Measurements from ENCODE around the gene MTCH1.

The MTCH1 gene

DNA sequence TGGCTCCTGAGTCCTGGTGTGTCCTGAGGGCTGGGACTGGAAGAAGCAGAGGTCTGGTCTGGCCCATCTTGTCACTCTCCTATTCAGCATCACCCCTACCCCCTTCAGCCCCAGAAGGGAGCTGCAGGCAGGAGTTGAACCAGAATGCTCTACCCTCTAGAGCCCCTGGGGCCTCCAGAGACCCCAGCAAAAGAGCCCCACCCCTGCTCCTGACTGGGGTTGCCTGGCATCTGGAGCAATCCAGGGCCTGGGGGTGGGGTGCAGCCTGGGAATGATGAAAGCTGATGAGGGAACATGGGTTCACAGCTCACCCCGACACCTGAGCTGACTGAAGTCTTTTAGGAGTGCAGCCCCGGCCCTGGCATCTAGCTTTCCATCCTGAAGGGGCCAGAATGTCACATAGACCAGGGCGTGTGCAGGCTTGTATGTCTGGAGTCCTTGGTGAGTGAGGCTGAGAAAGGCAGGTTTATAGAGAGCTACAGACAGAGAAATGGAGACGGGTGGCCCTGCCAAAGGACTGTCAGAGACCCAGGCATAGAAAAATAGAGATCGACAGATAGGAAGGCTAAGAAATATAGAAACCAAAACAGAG, 31.7 kb upstream of the MTCH1 start:
- no peak for DNase-seq (ENCODE audit: low read depth in 4 of 4, low spot score in 1 of 4)

DNA sequence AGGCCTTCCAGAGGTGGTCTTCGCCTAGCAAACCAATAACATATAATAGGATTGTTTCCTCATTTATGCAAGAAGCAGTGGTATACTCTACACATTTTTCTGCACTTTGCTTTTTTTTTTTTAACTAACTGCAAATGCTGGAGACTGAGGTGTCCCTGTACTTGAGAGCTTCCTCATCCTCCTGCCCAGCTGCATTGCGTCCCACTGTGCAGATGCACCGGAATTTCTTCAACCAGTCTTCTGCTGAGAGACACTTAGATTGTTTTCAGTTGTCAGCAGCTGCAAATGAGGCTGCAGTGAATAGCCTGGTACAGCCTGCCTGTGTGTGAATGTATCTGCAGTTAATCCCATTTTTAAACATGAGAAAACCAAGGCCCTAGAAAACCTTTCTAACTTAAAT, 31.0 kb upstream of the MTCH1 start:
- no peak for DNase-seq (ENCODE audit: low read depth in 4 of 4, low spot score in 1 of 4)

DNA sequence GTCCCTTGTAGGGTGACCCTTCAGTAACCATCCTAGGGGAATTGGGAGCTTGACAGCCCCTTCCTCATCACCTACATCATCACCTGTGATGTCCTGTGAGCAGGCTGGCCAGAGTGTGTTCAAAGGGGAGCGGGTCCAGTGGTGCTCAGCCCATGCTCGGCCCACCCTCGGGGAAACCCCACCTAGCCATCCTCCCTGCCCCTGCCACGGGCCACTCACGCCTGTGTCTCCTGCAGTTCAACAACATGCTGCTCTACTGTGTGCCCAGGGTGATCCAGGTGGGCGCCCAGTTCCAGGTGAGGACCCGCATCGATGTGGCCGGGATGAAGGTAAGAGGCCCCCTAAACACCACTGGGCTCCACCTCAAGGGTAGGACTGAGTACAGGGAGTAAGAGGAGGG, 29.5 kb upstream of the MTCH1 start:
- DNase-seq (ENCODE audit: low read depth in 4 of 4, low spot score in 1 of 4): no peak

DNA sequence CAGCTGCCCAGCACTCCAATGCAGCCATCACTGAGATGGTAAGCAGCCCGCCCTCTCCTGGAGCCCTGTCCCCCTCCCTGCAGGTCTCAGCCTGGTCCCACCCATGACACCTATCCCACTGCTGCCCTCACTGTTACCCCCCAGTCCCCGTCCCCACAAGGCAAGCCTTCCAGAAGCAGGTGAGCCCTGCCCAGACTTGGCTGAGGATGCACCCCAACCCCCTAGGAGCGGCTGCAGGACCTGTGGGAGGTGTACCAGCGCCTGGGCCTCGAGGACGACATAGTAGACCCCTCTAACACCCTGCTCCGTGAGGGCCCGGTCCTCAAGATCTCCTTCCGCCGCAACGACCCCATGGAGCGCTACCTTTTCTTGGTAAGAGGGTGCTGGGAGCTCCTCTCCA, 28.7 kb upstream of the MTCH1 start:
- DNase-seq (ENCODE audit: low read depth in 4 of 4, low spot score in 1 of 4): no peak

DNA sequence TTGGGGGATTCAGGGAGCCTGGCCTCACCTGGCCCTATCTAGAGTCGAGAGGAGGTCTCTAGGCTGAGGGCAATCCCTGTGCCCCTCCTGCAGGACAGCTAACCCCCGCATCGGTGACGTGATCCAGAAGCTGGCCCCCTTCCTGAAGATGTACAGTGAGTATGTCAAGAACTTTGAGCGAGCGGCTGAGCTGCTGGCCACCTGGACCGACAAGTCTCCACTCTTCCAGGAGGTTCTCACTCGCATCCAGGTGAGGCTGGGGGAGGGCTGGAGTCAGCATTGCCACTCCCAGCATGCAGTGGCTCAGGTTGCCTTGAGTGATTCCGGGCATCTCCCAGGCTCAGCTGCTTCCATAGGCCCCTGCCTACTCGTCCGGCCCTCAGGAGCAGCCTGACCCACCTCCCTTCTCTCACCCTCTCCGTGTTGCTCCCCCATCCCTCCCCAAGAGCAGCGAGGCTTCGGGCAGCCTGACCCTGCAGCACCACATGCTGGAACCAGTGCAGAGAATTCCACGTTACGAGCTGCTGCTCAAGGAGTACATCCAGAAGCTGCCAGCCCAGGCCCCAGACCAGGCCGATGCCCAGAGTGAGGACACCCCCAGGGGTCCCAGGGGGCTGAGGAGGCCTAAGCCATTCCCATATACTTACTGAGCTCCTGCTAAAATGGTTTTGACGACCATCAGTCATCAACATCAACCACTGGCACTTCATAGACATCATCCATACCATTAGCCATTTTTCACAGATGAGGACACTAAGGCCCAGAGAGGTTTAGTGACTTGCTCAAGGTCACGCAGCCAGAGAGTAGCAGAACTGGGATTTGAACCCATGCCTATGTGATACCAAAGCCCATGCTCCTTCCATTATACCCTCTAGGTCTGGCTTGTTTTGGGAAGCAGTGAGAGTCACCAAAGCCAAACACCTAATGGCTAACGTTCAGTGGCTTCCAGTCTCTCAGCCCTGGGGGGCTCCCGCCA, 27.8 kb upstream of the MTCH1 start:
- no peak for DNase-seq (ENCODE audit: low read depth in 4 of 4, low spot score in 1 of 4)

DNA sequence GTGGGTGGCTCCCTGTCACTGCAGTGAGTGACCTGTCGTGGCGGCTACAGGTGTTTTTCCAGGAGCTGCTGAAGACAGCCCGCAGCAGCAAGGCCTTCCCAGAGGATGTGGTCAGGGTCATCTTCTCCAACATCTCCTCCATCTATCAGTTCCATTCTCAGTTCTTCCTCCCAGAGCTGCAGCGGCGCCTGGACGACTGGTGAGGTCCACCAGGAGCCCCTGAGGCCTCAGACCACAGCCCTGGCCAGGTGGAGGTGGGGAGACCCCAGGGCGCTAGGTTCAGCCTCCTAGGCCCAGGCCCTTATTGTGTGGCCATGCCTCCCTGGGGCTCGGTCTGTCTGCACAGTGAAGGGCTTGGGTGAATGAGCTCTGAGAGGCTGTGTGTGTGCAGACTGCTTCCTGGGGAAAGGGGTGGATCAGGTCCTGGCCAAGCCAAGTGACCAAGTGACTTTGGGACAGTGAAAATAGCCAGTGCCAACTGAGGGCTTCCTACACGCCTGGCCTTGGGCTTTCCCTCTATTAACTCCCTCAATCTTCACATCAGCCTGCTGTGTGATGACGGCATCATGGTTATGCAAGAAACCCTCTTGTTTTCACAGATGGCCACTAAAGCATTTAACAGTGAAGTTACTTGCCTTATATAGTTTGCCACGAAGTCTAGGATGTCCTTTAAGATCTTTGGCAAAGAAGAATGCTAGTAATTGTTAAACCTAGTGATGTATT, 25.8 kb upstream of the MTCH1 start:
- DNase-seq (ENCODE audit: low read depth in 4 of 4, low spot score in 1 of 4): no peak

DNA sequence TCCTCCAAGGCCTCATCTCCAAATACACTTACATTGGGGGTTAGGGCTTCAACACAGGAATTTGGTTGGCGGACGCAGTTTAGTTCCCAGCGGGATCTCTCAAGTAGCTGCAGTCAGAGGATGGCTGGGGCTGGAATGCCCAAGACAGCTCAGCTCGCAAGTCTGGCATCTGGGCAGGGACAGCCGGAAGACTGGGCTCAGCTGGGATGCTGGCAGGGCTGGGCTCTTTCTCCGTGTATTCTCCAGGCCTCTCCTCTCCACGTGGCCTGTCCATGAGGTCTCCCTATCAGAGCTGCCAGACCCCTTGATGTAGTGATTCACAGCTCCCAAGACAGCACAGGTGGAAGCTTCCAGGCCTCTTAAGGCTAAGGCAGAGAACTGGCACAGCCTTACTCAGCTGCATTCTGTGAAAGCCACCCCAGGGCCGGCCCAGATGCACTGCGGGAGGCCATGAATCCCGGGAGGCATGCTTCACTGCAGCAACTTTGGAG, 24.5 kb upstream of the MTCH1 start:
- no peak for DNase-seq (ENCODE audit: low read depth in 4 of 4, low spot score in 1 of 4)

DNA sequence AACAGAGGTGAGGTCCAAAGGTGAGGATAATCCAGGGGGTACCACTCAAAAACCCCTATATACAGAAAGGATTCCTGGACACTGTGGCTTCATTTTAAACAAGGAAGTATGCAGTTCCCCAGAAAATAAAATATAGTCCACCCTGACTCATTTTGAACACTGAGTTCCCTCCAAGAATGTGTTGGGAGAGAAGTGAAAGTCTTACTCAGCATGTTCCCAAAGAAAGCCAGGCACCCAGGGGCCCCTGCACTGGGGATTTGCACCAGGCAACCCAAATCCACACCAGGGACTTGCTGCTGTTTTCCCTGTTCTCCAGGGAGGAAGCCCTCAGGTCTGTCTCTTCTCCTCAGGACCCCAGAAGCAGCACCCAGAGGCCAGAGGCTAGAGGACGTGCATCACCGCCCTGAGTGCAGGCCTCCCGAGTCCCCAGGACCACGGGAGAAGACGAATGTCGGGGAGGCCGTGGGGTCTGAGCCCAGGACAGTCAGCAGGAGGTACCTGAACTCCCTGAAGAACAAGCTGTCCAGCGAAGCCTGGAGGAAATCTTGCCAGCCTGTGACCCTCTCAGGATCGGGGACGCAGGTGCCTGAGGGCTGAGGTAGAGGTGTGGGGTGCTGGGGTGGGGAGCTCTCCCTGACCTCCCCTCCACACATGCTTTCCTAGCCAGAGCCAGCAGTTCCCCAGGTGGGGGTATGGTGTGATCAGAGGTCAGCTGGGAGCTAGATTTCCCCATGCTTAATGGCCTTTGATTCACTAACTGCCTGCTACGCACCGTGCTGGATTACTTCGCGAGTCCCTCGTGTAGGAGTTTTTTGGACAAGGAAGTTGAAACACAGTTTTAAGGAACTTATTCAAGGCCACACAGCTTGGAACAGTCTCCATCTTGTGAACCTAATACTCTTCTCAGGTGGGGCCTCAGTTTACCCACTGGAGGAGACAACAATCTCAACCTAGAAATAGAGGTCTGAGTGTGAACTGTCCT, 22.8 kb upstream of the MTCH1 start:
- no peak for DNase-seq (ENCODE audit: low read depth in 4 of 4, low spot score in 1 of 4)

DNA sequence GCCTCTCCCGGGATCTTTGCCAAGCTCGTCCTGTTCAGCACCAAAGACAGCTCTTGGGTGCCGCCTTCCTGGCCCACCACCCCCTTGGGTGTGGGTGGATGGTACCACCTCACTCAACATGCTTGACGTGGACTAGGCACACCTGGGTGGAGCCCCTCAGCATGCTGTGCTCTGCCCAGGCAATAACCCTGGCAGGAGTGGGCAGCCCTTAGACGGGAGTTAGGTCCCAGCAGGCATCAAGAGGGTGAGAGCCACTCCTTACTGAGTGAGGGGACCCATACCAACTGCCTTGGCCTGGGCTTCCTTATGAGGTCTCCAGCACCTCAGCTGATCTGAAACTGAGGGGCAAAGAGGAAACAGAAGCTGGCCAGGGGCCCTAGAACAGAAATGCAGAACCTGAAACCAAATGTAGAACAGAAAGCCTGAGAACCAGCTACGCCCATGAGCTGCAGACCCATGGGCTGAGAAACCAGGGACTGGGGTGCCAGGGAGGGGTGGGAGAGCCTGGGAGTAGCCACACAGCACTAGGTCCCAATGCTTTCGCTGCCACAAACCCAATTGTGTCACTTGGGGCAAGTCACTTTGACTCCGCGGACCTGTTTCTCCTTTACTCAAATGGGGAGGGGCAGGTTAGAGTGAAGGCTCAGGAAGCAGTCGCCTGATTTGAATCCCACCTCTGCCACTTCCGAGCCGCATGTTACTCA, 21.5 kb upstream of the MTCH1 start:
- DNase-seq (ENCODE audit: low read depth in 4 of 4, low spot score in 1 of 4): no peak

DNA sequence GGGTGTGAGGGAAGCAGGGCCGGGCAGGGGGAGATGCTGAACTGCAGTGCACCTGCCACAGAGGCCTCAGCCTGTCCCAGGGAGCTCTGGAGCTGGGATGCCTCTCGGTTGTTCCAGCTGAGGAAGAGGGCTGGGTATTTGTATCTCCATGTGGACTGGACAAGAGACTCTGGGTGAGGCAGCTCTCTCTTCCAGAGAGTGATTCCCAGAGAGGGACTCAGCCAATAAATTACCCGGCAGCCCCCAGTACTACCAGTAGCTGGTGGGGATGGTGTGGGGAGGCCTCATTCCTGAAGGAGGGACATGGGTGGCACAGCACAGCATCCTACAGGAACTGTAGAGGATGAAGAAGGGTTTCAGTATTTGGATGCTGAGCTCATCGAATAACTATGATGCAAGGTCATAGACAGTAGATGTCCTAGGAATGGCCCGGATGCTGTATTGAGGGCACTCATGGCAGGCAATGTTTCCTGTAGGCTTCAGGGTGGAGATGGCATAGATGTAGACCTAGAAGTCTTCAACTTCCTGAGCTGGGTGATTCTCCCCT, 20.9 kb upstream of the MTCH1 start:
- DNase-seq (ENCODE audit: low read depth in 4 of 4, low spot score in 1 of 4): no peak

DNA sequence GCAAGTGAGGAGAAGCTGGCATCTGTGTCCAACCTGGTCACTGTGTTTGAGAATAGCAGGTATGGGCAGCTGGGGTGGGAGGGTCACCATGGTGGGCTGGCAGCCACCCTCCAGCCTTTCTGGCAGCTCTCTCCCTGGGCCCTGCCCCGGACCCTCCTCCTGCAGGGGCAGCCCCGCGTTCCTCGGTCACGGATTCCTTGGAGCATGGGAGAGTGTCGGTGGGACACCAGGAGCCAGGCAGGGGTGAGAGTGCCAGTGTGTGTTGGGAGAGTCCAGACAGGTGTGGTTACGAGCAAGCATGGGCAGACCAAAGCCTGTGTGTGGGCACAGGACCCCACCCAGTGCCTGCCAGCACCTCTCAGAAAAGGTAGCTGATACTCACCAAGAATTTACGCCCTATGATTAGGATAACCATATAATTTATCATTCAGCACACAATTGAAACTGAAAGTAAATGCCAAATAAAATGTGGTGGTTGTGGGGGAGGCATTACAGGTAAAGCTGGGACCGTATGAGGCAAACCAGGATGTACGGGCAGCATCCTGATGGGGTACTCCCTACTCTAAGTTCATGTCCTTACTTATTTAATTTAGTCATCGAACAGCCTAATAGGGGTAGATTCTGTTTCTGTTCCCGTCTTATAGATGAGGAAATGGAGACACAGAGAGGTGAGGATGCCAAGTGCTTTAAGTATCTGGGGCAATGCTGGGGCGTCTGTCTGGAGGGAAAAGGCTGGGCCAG, 20.0 kb upstream of the MTCH1 start:
- no peak for DNase-seq (ENCODE audit: low read depth in 4 of 4, low spot score in 1 of 4)

DNA sequence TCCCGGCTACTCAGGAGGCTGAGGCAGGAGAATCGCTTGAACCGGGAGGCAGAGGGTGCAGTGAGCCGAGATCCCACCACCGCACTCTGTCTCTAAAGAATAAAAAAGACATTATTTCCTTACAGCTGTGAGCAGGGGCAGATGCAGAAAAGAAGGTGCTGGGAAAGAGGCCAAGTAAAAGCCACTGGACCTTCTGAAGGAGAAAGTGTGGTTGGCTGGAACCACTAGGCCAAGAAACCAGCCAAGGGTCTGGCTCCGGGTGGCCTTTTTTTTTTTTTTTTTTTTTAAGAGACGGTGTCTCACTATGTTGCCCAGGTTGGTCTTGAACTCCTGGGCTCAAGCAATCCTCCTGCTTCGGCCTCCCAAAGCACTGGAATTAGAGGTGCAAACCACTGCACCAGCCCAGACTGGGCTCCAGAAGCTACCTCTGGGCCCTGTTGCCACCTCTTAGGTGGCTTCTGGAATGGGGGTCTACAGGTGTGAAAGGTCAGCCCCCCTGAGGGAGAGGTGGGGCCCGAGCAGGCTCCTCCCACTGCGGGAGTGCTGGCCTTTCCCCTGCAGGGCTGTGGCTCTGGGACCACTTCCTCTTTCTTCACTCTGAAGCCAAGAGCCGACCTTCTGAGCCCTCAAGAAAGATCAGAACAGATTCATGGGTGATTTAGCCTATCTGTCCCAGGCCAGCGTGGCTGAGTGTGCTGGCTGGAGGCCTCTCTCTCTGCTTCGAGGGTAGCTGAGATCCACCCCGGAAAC, 19.2 kb upstream of the MTCH1 start, which contains the start of gene FGD2:
Gene FGD2, plus strand, starts transcription at position 595 of the 750 bp plus-strand sequence. CDS start 163 bp downstream, outside the sequence.
- no peak for DNase-seq (ENCODE audit: low read depth in 4 of 4, low spot score in 1 of 4)

DNA sequence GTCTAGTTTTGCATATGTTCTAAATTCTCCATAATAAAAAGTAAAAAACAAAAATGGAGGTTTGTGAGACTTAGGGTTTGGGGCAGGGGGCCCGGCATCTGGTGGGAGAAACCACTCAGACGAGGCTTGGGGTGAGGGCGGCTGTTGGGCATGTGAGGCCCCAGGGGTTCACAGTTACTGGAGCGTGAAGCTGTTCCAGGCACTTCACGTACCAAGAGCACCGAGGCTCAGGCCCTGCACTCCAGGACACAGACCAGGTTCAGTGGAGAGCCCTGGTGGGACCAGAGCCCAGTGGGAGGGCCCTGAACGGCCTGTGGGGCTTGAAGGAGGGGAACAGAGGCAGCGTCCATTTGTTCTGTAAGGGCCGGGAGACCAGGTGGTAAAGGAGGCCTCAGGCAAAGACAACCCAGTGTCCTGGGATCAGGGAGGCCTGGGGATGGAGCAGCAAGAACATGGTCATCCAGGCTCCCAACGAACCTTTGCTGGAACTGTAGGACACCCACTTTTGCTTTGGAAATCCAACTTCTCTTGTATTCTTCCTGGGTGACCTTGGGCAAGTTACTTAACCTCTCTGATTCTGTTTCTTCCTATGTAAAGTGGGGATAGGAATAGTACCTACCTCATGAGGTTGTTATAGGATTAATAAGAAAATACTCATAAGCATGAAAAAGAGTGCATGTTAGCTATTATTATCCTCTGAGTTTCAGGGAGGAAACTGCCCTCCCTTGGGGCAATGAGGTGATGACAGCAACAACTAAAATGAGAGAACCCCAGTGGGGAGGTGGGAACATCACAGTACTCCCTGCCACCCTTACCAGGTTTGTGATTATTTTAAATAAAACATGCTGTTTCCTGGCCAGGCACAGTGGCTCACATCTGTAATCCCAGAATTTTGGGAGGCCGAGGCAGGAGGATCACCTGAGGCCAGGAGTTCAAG, 18.3 kb upstream of the MTCH1 start:
- DNase-seq (ENCODE audit: low read depth in 4 of 4, low spot score in 1 of 4): no peak

DNA sequence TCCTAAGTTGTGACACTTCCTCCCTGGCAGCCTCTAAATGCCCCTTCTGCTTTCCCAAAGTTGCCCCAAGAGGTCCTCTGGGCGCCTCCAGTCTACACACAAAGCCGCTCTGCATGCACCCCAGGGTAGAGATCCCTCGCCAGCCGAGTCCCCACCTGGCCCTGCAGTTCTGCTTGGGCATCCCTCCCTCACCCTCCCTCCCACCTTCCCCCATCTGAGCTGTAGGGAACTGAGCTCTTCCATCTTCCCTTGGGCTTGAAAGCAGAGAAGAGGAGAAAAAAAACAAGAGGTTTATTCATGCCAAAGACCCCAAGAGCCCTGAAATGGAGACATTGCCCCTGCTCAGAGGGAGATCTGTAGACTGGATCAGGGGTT, 13.7 kb upstream of the MTCH1 start:
- DNase-seq (ENCODE audit: low read depth in 4 of 4, low spot score in 1 of 4): no peak

DNA sequence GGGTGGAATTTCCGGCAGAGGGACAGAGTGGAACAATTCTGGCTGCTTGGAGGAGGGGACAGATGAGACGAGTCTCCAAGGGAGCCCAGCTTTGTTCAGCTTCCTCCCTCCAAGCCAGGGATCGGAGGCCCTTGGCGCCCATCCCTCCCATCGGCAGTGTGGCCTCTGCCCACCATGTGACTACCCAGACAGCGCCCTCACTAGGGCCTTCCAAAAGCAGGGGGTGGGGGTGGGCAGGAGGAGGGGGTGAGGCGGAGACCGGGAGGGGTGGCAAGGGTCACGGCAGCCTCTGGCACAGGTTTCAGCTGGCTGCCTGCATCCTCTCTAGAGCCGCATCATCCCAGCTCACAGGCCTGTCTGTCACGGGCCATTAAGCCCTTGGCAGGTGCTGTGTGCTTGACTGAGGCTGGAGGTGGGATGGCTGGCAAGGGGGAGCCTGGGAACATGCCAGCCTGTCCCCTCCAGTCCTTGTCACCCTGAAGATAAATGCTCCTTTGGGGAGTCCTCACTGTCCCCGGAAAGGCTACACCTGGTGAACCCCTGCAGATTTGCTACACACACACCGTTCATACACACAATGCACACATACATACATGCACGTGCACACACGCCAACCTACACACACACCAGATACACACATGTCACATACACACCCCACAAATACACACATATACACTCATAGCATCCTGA, 13.2 kb upstream of the MTCH1 start:
- DNase-seq (ENCODE audit: low read depth in 4 of 4, low spot score in 1 of 4): no peak

DNA sequence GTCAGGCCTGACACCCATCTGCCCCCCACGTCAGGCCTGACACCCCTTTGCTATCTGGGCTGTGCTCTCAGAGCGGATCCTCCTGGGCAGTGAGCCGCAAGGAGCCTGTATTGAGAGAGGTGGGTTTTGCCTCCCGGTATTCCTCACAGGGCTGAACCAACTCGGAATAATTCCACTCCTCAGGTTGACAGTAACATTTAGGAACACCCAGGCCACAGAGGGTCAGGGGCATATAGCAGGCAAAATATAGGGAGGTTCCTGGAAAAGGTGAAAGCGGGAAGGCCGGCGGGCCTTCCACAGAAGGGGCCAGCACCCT, 12.7 kb upstream of the MTCH1 start:
- DNase-seq (ENCODE audit: low read depth in 4 of 4, low spot score in 1 of 4): no peak
